Lower lobe of right lung (tissue), 2 donors: Measurements from ENCODE around the gene MESP1. TPM values are rescaled to one million over a fixed set of nuclear protein-coding genes. Genes with fewer than 3 reads are reported as not detected.

Source experiments
- ATAC-seq, 2 donors: fragments of 200-7000 bp; cut with Tn5 transposase; one replicate each; pipeline ENCODE4 v1.9.1; 2020 to 2022; ENCODE audit warnings: mild to moderate bottlenecking in 2 of 2, moderate library complexity in 2 of 2
- DNase-seq: peaks from one replicate; pipeline ENCODE4 v3.0.0-alpha.2; 2020
- H3K27ac ChIP-seq: fragments of 200-600 bp; one replicate; pipeline ENCODE4 v1.8.0; 2022
- H3K27me3 ChIP-seq: fragments of 200-600 bp; one replicate; pipeline ENCODE4 v1.8.0; 2022; ENCODE audit warnings: low read depth
- H3K36me3 ChIP-seq: fragments of 200-600 bp; one replicate; pipeline ENCODE4 v1.8.0; 2022; ENCODE audit warnings: mild to moderate bottlenecking
- H3K4me1 ChIP-seq: fragments of 200-600 bp; one replicate; pipeline ENCODE4 v1.8.0; 2022
- H3K4me3 ChIP-seq: fragments of 200-600 bp; one replicate; pipeline ENCODE4 v1.8.0; 2022; ENCODE audit warnings: mild to moderate bottlenecking
- H3K9me3 ChIP-seq: fragments of 200-600 bp; one replicate; pipeline ENCODE4 v1.8.0; 2022
- CTCF ChIP-seq: fragments of 200-600 bp; IDR thresholded peaks from one replicate; pipeline ENCODE4 v1.8.0; 2022; ENCODE audit warnings: antibody characterized with exemption, mild to moderate bottlenecking
- intact Hi-C: fragments of 100-400 bp; cut with DNase I; formaldehyde crosslinking; loops from one replicate; pipeline ENCODE4 v1.11.0; 2022
- total RNA-seq: library from RNA; stranded (reverse); fragmentation: NEBNext Ultra II Directional; extraction: Animal tissue kit (Norgen Biotek cat#: 25700); gene quantifications from one replicate; pipeline ENCODE4 v1.2.1, GENCODE V29; 2021
- donor health status: DM: no; HTN: yes; CAD: no; lungs with severe emphysema.

Gene MESP1
- total RNA-seq, 1 donor from 2014 or later, result 0.53 TPM

- no peak for TF ChIP-seq CTCF
- Histone ChIP-seq H3K27ac (no peak overlapping the region), H3K9me3 (no peaks in the 10 kb centered on the region), H3K36me3 (no peaks in the 10 kb centered on the region), H3K27me3 (no peaks in the 10 kb centered on the region), H3K4me1 (peaks cover 18% of the 10 kb centered on the region), H3K4me3 (no peak overlapping the region)
- intact Hi-C loops, result no loop called here
- ATAC-seq (no peak), DNase-seq (no peak)
Observed at GRCh38 chr15:89772932-89773583, 22.0 kb upstream of the MESP1 start.

GRCh38 chr15:89770041-89770440, 19.0 kb upstream of the MESP1 start:
- peak; percentile 18 for DNase-seq
- no peaks in the 10 kb centered on the region for H3K9me3 ChIP-seq
- H3K27ac ChIP-seq, result no peak overlapping the region
- H3K27me3 ChIP-seq, result no peaks in the 10 kb centered on the region
- H3K4me1 ChIP-seq, result no peaks in the 10 kb centered on the region
- intact Hi-C loops, result no loop called here
- no peak overlapping the region for H3K4me3 ChIP-seq
- H3K36me3 ChIP-seq, result no peaks in the 10 kb centered on the region
- ATAC-seq, result no peak
- no peak for TF ChIP-seq CTCF

DNA sequence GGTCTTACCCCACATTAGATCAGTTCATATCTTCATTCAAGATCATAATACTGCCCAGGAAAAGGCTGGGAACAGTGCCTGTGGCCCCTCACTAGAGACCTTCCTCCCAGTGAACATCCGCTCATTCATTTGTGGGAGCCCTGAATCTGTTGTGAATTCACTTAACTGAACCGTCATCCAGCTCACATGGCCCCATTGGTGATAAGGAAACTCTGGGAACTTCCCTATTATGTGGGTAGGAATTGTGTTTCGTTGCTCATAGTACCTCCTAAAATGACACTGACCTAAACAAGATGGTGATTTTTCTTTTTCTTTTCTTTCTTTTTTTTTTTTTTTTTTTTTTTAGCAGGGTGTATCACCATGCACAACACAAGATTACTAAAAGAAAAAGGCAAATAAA, 18.3 kb upstream of the MESP1 start:
- no peaks in the 10 kb centered on the region for H3K27me3 ChIP-seq
- no peaks in the 10 kb centered on the region for H3K36me3 ChIP-seq
- no peak for ATAC-seq
- no peak overlapping the region for H3K4me3 ChIP-seq
- DNase-seq, result no peak
- intact Hi-C loops, result no loop called here
- no peak for TF ChIP-seq CTCF
- no peak overlapping the region for H3K27ac ChIP-seq
- H3K9me3 ChIP-seq, result no peaks in the 10 kb centered on the region
- no peaks in the 10 kb centered on the region for H3K4me1 ChIP-seq

DNA sequence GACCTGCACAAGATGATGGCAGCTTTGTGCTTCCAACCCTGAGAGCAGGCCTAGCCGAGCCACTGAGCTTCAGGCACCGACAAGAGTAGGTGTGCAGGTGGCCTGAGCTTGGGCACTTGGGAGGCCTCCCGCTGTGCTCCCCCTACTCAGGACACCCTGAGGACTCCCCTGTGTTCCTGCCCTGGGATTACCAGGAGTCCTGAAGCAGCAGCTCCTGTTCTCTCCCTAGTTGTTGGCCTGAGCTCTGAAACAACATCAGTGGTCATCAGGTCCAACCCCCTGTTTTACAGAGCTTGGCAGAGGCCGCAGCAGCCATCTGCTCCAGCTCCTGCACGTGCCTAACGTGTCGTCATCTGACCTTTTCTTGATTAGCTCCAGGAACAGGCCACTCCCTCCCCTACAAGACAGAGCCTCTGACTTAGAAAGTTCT, 17.0 kb upstream of the MESP1 start:
- no peaks in the 10 kb centered on the region for H3K27me3 ChIP-seq
- H3K4me1 ChIP-seq, result no peaks in the 10 kb centered on the region
- no peaks in the 10 kb centered on the region for H3K36me3 ChIP-seq
- H3K27ac ChIP-seq, result no peak overlapping the region
- H3K4me3 ChIP-seq, result no peak overlapping the region
- DNase-seq, result no peak
- no peaks in the 10 kb centered on the region for H3K9me3 ChIP-seq
- TF ChIP-seq CTCF, result no peak
- ATAC-seq, result peak in 1 of 2 donors; percentile 29
- intact Hi-C loops, result no loop called here

DNA sequence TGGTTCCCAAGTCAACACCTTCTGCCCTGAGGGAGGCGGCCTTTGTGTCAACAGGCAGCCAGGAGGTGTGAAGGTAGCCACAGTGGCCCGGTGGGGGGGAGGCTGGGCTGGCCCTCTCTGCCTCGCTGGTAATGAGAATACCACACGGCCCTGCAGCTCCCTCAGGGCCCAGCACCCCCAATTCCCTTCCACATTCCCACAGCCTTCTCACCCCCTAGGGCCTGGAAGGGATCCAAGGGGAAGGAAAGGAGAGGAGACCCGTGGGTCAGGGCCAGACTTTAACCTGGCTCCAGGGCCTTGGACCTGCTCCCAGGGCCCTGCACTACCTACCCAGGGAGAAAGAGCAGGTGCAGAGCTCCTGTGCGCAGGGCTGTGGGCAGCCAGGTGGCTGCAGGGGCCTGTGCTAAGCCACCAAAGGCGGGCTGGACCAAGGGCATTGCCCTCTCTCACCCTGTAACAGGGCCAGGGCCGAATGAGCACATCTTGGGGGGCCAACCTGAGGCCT, 16.4 kb upstream of the MESP1 start:
- TF ChIP-seq CTCF, result no peak
- intact Hi-C loops, result no loop called here
- no peak for DNase-seq
- ATAC-seq, result peak; percentile 11 to 20
- no peak overlapping the region for H3K27ac ChIP-seq
- H3K9me3 ChIP-seq, result no peaks in the 10 kb centered on the region
- no peak overlapping the region for H3K4me3 ChIP-seq
- H3K36me3 ChIP-seq, result no peaks in the 10 kb centered on the region
- H3K4me1 ChIP-seq, result no peaks in the 10 kb centered on the region
- H3K27me3 ChIP-seq, result no peaks in the 10 kb centered on the region
